ENCODE results near the gene COPS7B. TPM values are rescaled to one million over a fixed set of nuclear protein-coding genes. Genes with fewer than 3 reads are reported as not detected.

Gene COPS7B
- total RNA-seq, 1 donor from 2014 or later: 57.3 TPM

DNA sequence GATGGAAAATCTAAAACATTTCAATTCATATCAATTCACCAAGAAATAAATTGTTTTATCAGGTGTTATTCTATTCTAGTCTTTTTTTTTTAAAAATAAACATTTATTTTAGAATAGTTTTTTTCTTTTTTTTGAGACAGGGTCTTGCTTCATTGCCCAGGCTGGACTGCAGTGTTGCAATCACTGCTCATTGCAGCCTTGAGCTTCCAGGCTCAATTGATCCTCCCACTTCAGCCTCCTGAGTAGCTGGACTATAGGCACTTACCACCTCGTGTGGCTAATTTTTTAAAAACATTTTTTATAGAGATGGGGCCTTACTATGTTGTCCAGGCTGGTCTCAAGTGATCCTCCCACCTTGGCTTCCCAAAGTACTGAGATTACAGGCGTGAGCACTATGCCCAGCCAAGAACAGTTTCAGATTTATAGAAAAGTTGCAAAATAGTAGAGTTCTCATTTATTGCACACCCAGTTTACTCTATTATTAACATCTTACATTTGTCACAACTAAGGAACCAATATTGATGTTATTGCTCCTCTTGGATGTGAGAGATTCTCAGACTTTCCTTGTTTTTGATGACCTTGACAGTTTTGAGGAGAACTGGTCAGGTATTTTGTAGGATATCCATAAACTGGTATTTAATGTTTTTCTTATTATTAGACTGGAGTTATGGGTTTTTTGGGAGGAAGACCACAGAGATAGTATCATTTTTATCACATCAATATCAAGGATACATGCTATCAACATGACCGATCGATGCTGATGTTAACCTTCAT lies 35.0 kb upstream of the COPS7B start:
- no peaks in the 10 kb centered on the region for H3K9me3 Mint-ChIP-seq
- no peaks in the 10 kb centered on the region for H3K4me1 Mint-ChIP-seq
- TF ChIP-seq, protein P1, sequence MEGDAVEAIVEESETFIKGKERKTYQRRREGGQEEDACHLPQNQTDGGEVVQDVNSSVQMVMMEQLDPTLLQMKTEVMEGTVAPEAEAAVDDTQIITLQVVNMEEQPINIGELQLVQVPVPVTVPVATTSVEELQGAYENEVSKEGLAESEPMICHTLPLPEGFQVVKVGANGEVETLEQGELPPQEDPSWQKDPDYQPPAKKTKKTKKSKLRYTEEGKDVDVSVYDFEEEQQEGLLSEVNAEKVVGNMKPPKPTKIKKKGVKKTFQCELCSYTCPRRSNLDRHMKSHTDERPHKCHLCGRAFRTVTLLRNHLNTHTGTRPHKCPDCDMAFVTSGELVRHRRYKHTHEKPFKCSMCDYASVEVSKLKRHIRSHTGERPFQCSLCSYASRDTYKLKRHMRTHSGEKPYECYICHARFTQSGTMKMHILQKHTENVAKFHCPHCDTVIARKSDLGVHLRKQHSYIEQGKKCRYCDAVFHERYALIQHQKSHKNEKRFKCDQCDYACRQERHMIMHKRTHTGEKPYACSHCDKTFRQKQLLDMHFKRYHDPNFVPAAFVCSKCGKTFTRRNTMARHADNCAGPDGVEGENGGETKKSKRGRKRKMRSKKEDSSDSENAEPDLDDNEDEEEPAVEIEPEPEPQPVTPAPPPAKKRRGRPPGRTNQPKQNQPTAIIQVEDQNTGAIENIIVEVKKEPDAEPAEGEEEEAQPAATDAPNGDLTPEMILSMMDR (IDR thresholded peaks at IDR 0.05; ENCODE audit: unreplicated experiment): no peak
- H3K27me3 Mint-ChIP-seq (ENCODE audit: low read depth): no peaks in the 10 kb centered on the region
- H3K27ac Mint-ChIP-seq: no peak overlapping the region
- DNase-seq (ENCODE audit: low spot score in 2 of 2, unreplicated experiment in 2 of 2): no peak
- H3K4me3 Mint-ChIP-seq: no peak overlapping the region
- H3K36me3 Mint-ChIP-seq: no peaks in the 10 kb centered on the region

DNA sequence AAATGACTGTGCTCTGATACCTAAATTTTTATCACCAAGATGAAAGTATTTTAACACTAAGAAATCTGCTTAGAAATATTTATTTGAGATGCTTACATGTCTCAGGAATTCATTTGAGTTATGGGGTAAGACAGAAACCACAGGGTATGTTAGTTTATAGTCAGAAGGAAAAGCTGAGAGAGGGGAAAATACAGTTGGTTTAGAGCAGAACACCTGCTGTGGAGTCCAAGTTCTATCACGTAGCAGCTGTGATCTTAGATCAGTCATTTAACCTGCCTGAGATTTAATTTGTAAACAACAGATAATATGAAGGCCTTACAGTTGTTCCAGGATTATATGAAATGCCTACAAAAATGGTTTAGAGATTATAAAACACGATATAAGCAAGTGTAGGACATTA lies 34.2 kb upstream of the COPS7B start:
- DNase-seq (ENCODE audit: low spot score in 2 of 2, unreplicated experiment in 2 of 2): no peak
- no peaks in the 10 kb centered on the region for H3K36me3 Mint-ChIP-seq
- no peaks in the 10 kb centered on the region for H3K27me3 Mint-ChIP-seq (ENCODE audit: low read depth)
- H3K9me3 Mint-ChIP-seq: no peaks in the 10 kb centered on the region
- H3K4me3 Mint-ChIP-seq: no peak overlapping the region
- TF ChIP-seq, protein P1 (IDR thresholded peaks at IDR 0.05; ENCODE audit: unreplicated experiment): no peak
- H3K27ac Mint-ChIP-seq: no peak overlapping the region
- no peaks in the 10 kb centered on the region for H3K4me1 Mint-ChIP-seq

DNA sequence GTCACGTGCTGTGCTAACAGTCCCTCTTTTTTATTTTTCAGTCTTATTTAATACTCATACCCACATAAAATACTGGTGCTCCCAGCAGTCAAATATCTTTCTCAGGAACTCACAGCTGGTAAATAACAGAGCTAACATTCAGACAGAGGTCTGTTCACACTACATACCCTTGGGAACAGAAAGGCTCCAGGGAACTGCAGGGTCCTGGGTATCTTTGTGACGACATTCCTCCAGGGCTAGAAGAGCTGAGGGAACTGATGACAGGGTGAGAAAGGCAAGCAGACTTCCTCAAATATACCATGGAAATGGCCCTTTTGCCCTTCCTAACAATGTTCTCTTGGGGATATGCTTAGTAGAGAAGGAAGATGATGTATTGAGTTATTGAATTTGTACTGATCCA lies 24.5 kb upstream of the COPS7B start:
- no peak for DNase-seq (ENCODE audit: low spot score in 2 of 2, unreplicated experiment in 2 of 2)
- H3K27me3 Mint-ChIP-seq (ENCODE audit: low read depth): no peaks in the 10 kb centered on the region
- TF ChIP-seq, protein P1 (IDR thresholded peaks at IDR 0.05; ENCODE audit: unreplicated experiment): no peak
- no peaks in the 10 kb centered on the region for H3K9me3 Mint-ChIP-seq
- H3K27ac Mint-ChIP-seq: no peak overlapping the region
- H3K4me3 Mint-ChIP-seq: no peak overlapping the region
- no peaks in the 10 kb centered on the region for H3K36me3 Mint-ChIP-seq
- H3K4me1 Mint-ChIP-seq: peaks cover 11% of the 10 kb centered on the region

DNA sequence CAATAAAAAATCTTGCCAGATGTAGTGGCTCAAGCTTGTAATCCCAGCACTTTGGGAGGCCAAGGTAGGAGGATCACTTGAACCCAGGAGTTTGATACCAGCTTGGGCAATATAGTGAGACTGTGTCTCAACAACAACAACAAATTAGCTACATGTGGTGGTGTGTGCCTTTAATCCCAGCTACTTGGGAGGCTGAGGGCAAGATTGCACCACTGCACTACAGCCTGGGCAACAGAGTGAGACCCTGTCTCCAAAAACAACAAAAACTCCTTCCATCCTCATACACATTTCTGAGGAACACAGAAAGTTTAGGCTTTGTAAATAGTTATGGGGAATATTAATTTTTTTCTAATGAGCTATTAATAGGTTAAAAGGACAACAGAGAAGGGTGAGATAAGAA lies 22.1 kb upstream of the COPS7B start:
- Mint-ChIP-seq H3K4me1 (peaks cover 14% of the 10 kb centered on the region), H3K27me3 (ENCODE audit: low read depth) (no peaks in the 10 kb centered on the region), H3K9me3 (no peaks in the 10 kb centered on the region), H3K36me3 (no peaks in the 10 kb centered on the region), H3K27ac (no peak overlapping the region), H3K4me3 (no peak overlapping the region)
- TF ChIP-seq, protein P1 (IDR thresholded peaks at IDR 0.05; ENCODE audit: unreplicated experiment): no peak
- no peak for DNase-seq (ENCODE audit: low spot score in 2 of 2, unreplicated experiment in 2 of 2)

DNA sequence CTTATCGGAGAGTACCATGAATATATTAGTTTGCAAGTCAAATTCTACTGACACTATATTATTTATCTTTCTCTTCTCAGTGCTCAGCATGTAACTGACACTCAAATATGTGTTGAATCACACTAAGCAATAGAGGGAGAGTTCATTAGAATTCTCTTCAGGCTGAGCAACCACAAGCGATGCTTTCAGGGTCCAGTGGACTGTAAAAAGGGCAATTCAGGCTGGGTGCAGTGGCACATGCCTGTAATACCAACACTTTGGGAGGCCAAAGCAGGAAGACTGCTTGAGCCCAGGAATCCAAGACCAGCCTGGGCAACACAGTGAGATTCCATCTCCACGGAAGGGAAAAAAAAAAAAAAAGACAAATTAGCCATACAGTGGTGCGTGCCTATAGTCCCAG lies 21.5 kb upstream of the COPS7B start:
- TF ChIP-seq, protein P1 (IDR thresholded peaks at IDR 0.05; ENCODE audit: unreplicated experiment): no peak
- no peak overlapping the region for H3K27ac Mint-ChIP-seq
- no peaks in the 10 kb centered on the region for H3K36me3 Mint-ChIP-seq
- no peak overlapping the region for H3K4me3 Mint-ChIP-seq
- H3K4me1 Mint-ChIP-seq: peaks cover 14% of the 10 kb centered on the region
- DNase-seq (ENCODE audit: low spot score in 2 of 2, unreplicated experiment in 2 of 2): no peak
- H3K27me3 Mint-ChIP-seq (ENCODE audit: low read depth): no peaks in the 10 kb centered on the region
- no peaks in the 10 kb centered on the region for H3K9me3 Mint-ChIP-seq

All from mesothelial cell of epicardium (in vitro differentiated cells).